Retina (tissue), 1 donor: ENCODE results near the gene ZNF534.
A peak's percentile ranks its signal among the peaks of the same experiment; 100 is the strongest.
"Not testable (repeated sequence)": the region's sequence is repeated elsewhere in the genome, so short reads cannot be mapped to it uniquely, and the experiment has no call there.

ENCODE experiments used
- DNase-seq: peaks from one replicate; pipeline ENCODE4 v3.0.0-alpha.2; 2016

Gene ZNF534

GRCh38 chr19:52428937-52429336 lies at the start of gene ZNF534:
Gene ZNF534, plus strand, starts transcription at chr19:52429148. Its CDS starts 2,327 bp downstream, at chr19:52431475.
- no peak for DNase-seq

- no peak for DNase-seq
These were observed 37.8 kb upstream of the ZNF534 start for GRCh38 chr19:52391135-52391534.

- peak; percentile 95 for DNase-seq
These were observed 31.5 kb upstream of the ZNF534 start, which contains the start of gene ZNF528 for GRCh38 chr19:52397310-52398080. Gene ZNF528, plus strand, starts transcription at chr19:52397849. Its CDS starts 4,165 bp downstream, at chr19:52402014.

GRCh38 chr19:52398081-52398441 lies 30.9 kb upstream of the ZNF534 start:
- no peak for DNase-seq

GRCh38 chr19:52410276-52410675 lies 18.7 kb upstream of the ZNF534 start:
- DNase-seq = no peak

- DNase-seq = no peak
These were observed 13.2 kb upstream of the ZNF534 start for GRCh38 chr19:52415711-52416110.

GRCh38 chr19:52442179-52442578 lies 13.2 kb downstream of the ZNF534 start:
- DNase-seq = no peak

GRCh38 chr19:52444506-52444905 lies 15.6 kb downstream of the ZNF534 start:
- no peak for DNase-seq

- DNase-seq = peak; percentile 3
These were observed 22.3 kb downstream of the ZNF534 start for GRCh38 chr19:52451241-52451640.

- peak; percentile 90 for DNase-seq
These were observed 24.6 kb downstream of the ZNF534 start, which contains the start of gene ZNF578 for GRCh38 chr19:52453324-52454094. Gene ZNF578, plus strand, starts transcription at chr19:52453553. Its CDS starts 48,293 bp downstream, at chr19:52501846.

- no peak for DNase-seq
These were observed 36.0 kb downstream of the ZNF534 start for GRCh38 chr19:52464798-52465470.

GRCh38 chr19:52473655-52474350 lies 44.9 kb downstream of the ZNF534 start:
- no peak for DNase-seq

- no peak for DNase-seq
These were observed 45.6 kb downstream of the ZNF534 start for GRCh38 chr19:52474351-52475127.

- DNase-seq = not testable (repeated sequence)
These were observed 55.3 kb downstream of the ZNF534 start for GRCh38 chr19:52484111-52484743.

GRCh38 chr19:52485064-52485463 lies 56.1 kb downstream of the ZNF534 start:
- not testable (repeated sequence) for DNase-seq

GRCh38 chr19:52485561-52486240 lies 56.8 kb downstream of the ZNF534 start:
- DNase-seq = not testable (repeated sequence)

- peak; percentile 3 for DNase-seq
These were observed 63.4 kb downstream of the ZNF534 start for GRCh38 chr19:52492201-52492993.

- peak; percentile 52 for DNase-seq
These were observed 64.1 kb downstream of the ZNF534 start for GRCh38 chr19:52492994-52493470.

- no peak for DNase-seq
These were observed 65.6 kb downstream of the ZNF534 start for GRCh38 chr19:52494518-52494917.

GRCh38 chr19:52498571-52498970 lies 69.6 kb downstream of the ZNF534 start:
- no peak for DNase-seq
